Tibial nerve (tissue), 3 donors: ENCODE data around the gene CYBA.

ENCODE experiments used
- CTCF ChIP-seq, 5 experiments: fragments of 200-600 bp in 3 of 5; fragments of 450-650 bp in 2 of 5; sonication (generic) in 3 of 5; IDR thresholded peaks; one replicate each; pipeline ENCODE4 v1.5.1; 2016 to 2019; ENCODE audit warnings: antibody characterized with exemption in 5 of 5, mild to moderate bottlenecking in 3 of 5, moderate library complexity in 2 of 5
- POLR2A ChIP-seq, 2 donors: fragments of 450-650 bp; IDR thresholded peaks; one replicate each; pipeline ENCODE4 v1.6.1; 2017; ENCODE audit warnings: antibody characterized with exemption in 2 of 2, mild to moderate bottlenecking in 2 of 2, moderate library complexity in 2 of 2

DNA sequence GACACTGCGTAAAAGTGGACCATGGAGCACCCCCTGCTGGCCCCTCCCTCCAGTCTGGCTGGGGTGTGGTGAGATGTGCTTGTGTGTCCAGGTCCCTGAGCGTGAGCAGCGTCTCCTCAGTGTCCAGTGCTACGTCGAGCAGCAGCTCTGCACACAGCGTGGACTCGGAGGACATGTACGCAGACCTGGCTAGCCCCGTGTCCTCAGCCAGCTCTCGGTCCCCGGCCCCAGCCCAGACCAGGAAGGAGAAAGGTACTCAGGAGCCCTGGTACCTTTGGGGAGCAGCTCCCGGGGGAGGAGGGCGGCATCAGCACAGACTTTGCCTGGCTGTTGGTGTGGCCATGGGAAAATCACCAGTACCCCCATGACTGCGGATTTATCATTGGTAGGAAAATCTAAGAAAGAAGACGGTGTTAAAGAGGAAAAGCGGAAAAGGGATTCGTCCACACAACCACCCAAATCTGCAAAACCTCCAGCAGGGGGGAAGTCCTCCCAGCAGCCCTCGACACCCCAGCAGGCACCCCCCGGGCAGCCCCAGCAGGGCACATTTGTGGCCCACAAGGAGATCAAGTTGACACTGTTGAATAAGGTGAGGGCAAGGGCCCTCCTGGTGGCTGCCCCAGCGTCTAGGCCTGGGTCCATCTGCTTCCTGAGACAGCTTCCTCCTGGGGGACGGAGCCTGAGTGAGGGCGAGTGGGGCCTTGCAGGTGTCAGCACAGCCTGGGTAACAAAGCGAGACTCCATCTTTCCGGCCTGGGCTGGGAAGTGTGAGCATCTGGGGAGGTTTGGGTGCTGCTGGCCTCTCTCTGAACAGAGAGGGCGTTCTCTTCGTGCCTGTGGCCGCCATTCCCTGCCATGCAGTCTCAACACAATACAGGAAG is 23.1 kb downstream of the CYBA start:
- no peak for TF ChIP-seq CTCF (IDR thresholded peaks at IDR 0.05)
- TF ChIP-seq POLR2A (IDR thresholded peaks at IDR 0.05), result no peak
